T-helper 2 cell treated with Interferon-gamma antibody and Interleukin-4, amounts not matched to agents 5 μg/mL and 100 μg/mL, for 36 hours (primary cell): ENCODE data around the gene PUM2.
"Not testable (repeated sequence)": the region's sequence is repeated elsewhere in the genome, so short reads cannot be mapped to it uniquely, and the experiment has no call there.

Experiments used
- DNase-seq: peaks from one replicate; pipeline ENCODE4 v3.0.0; 2021; ENCODE audit warnings: low spot score
- H3K27ac Mint-ChIP-seq: one replicate; pipeline ENCODE4 v1.8.0; 2021; ENCODE audit warnings: mild to moderate bottlenecking, mixed read lengths
- H3K27me3 Mint-ChIP-seq: one replicate; pipeline ENCODE4 v1.8.0; 2021; ENCODE audit warnings: low read depth, mixed read lengths
- H3K36me3 Mint-ChIP-seq: one replicate; pipeline ENCODE4 v1.8.0; 2021; ENCODE audit warnings: low read depth, mixed read lengths
- H3K4me1 Mint-ChIP-seq: one replicate; pipeline ENCODE4 v1.8.0; 2021; ENCODE audit warnings: low read depth, mixed read lengths
- H3K4me3 Mint-ChIP-seq: one replicate; pipeline ENCODE4 v1.8.0; 2022; ENCODE audit warnings: mild to moderate bottlenecking, moderate library complexity, mixed read lengths
- H3K9me3 Mint-ChIP-seq: one replicate; pipeline ENCODE4 v1.8.0; 2021; ENCODE audit warnings: mixed read lengths

PUM2 gene

GRCh38 chr2:20378341-20378740 is 27.7 kb upstream of the PUM2 start:
- Mint-ChIP-seq H3K4me1 (peaks cover 3% of the 10 kb centered on the region), H3K9me3 (no peaks in the 10 kb centered on the region), H3K27ac (no peak overlapping the region), H3K36me3 (no peaks in the 10 kb centered on the region), H3K4me3 (no peak overlapping the region), H3K27me3 (peaks cover 17% of the 10 kb centered on the region)
- no peak for DNase-seq

GRCh38 chr2:20377741-20378140 is 27.1 kb upstream of the PUM2 start:
- no peaks in the 10 kb centered on the region for H3K36me3 Mint-ChIP-seq
- no peak overlapping the region for H3K27ac Mint-ChIP-seq
- DNase-seq, result no peak
- H3K4me3 Mint-ChIP-seq, result no peak overlapping the region
- H3K27me3 Mint-ChIP-seq, result peaks cover 19% of the 10 kb centered on the region
- no peaks in the 10 kb centered on the region for H3K4me1 Mint-ChIP-seq
- no peaks in the 10 kb centered on the region for H3K9me3 Mint-ChIP-seq

GRCh38 chr2:20374982-20375381 is 24.3 kb upstream of the PUM2 start:
- DNase-seq, H3K27ac Mint-ChIP-seq, H3K36me3 Mint-ChIP-seq, H3K4me1 Mint-ChIP-seq, H3K4me3 Mint-ChIP-seq, H3K9me3 Mint-ChIP-seq: not testable (repeated sequence)
- H3K27me3 Mint-ChIP-seq, result peaks cover 35% of the 10 kb centered on the region

GRCh38 chr2:20372896-20373640 is 22.4 kb upstream of the PUM2 start:
- H3K4me3 Mint-ChIP-seq, result no peak overlapping the region
- no peak overlapping the region for H3K27ac Mint-ChIP-seq
- peaks cover 1% of the 10 kb centered on the region for H3K4me1 Mint-ChIP-seq
- no peak for DNase-seq
- H3K9me3 Mint-ChIP-seq, result peaks cover 23% of the 10 kb centered on the region
- peaks cover 9% of the 10 kb centered on the region for H3K36me3 Mint-ChIP-seq
- H3K27me3 Mint-ChIP-seq, result peaks cover 39% of the 10 kb centered on the region

DNA sequence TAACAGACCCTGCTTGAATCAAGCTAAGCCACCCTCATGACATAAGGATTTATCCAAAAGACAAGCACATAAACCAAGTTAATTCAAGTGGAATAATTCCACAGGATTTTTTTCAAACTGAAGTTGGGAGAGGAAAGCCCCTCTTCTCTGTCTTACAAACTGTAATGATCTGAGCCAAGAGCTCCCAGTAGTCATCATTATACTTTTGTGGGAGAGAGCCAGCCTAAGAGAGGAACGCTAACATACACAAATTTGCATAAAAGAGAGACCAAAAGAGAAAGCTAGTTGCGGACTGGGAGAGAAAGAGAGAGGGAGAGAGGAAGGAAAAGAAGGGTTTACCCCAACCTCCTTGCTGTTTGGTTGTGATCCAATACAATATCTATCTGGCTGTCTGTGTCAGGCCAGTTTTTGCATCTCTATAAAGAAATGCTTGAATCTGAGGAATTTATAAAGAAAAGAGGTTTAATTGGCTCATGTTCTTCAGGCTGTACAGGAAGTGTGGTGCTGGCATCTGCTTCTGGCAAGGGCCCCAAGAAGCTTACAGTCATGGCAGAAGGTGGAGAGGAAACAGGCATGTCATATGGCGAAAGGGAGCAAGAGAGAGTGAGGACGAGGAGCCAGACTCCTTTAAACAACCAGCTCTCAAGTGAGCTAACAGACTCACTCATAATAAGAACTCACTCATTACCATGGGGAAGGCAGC is 20.8 kb upstream of the PUM2 start:
- H3K4me3 Mint-ChIP-seq, result no peak overlapping the region
- peaks cover 38% of the 10 kb centered on the region for H3K9me3 Mint-ChIP-seq
- peaks cover 21% of the 10 kb centered on the region for H3K36me3 Mint-ChIP-seq
- H3K4me1 Mint-ChIP-seq, result peaks cover 8% of the 10 kb centered on the region
- H3K27me3 Mint-ChIP-seq, result peaks cover 32% of the 10 kb centered on the region
- no peak for DNase-seq
- H3K27ac Mint-ChIP-seq, result no peak overlapping the region

GRCh38 chr2:20370191-20370590 is 19.5 kb upstream of the PUM2 start:
- Mint-ChIP-seq H3K4me3 (no peak overlapping the region), H3K4me1 (peaks cover 19% of the 10 kb centered on the region), H3K27me3 (peaks cover 27% of the 10 kb centered on the region), H3K36me3 (peaks cover 21% of the 10 kb centered on the region), H3K27ac (no peak overlapping the region), H3K9me3 (peaks cover 38% of the 10 kb centered on the region)
- DNase-seq, result no peak

- Mint-ChIP-seq H3K27me3 (peaks cover 27% of the 10 kb centered on the region), H3K4me3 (no peak overlapping the region), H3K36me3 (peaks cover 21% of the 10 kb centered on the region), H3K4me1 (peaks cover 24% of the 10 kb centered on the region), H3K27ac (no peak overlapping the region), H3K9me3 (peaks cover 38% of the 10 kb centered on the region)
- no peak for DNase-seq
These were observed 18.7 kb upstream of the PUM2 start for GRCh38 chr2:20369366-20369765.

DNA sequence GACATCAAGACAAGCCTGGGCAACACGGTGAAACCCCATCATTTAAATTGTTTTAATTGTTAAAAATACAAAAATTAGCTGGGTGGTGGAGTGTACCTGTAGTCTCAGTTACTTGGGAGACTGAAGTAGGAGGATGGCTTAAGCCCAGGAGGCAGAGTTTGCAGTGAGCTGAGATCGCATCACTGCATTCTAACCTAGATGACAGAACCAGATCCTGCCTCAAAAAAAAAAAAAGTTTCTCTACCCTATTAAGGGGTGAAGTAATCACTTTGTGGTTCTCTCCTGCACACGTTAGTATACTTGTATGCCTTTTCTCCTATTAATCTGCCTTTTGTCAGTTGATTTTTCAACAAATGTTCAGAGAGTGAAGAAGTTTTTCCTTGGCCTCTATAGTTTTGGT is 18.1 kb upstream of the PUM2 start:
- DNase-seq, result no peak
- Mint-ChIP-seq H3K27ac (no peak overlapping the region), H3K36me3 (peaks cover 21% of the 10 kb centered on the region), H3K4me3 (no peak overlapping the region), H3K9me3 (peaks cover 38% of the 10 kb centered on the region), H3K27me3 (peaks cover 27% of the 10 kb centered on the region), H3K4me1 (peaks cover 24% of the 10 kb centered on the region)

- DNase-seq, H3K27ac Mint-ChIP-seq, H3K4me3 Mint-ChIP-seq: not testable (repeated sequence)
- Mint-ChIP-seq H3K27me3 (peaks cover 24% of the 10 kb centered on the region), H3K36me3 (peaks cover 21% of the 10 kb centered on the region), H3K9me3 (peaks cover 38% of the 10 kb centered on the region), H3K4me1 (peaks cover 27% of the 10 kb centered on the region)
These were observed 17.3 kb upstream of the PUM2 start for GRCh38 chr2:20367929-20368328.

DNA sequence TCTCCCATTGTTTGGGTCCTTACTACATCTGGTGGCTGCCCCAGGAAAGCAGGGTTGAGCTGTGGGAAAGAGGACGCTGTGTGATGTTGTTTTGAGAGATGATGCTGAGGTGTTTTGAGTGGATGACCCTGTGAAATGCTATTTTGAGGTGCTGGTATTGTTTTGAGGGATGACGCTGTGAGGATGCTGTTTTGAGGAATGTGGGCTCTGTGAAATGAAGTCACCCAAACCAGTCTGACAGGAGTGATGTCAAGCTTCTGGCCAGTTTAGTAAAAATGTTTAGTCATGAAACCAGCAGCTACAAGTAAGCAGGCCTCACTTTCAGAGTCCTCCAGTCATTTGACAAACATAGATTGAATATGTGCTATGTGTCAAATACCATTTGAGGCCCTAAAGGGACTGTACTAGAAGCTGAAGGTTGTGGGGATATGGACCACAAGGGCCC is 16.1 kb upstream of the PUM2 start:
- H3K9me3 Mint-ChIP-seq, result peaks cover 38% of the 10 kb centered on the region
- peaks cover 30% of the 10 kb centered on the region for H3K4me1 Mint-ChIP-seq
- H3K36me3 Mint-ChIP-seq, result peaks cover 21% of the 10 kb centered on the region
- H3K4me3 Mint-ChIP-seq, result no peak overlapping the region
- peak overlapping the region; percentile 27 for H3K27ac Mint-ChIP-seq
- peak; percentile 31 for DNase-seq
- H3K27me3 Mint-ChIP-seq, result peaks cover 17% of the 10 kb centered on the region

DNA sequence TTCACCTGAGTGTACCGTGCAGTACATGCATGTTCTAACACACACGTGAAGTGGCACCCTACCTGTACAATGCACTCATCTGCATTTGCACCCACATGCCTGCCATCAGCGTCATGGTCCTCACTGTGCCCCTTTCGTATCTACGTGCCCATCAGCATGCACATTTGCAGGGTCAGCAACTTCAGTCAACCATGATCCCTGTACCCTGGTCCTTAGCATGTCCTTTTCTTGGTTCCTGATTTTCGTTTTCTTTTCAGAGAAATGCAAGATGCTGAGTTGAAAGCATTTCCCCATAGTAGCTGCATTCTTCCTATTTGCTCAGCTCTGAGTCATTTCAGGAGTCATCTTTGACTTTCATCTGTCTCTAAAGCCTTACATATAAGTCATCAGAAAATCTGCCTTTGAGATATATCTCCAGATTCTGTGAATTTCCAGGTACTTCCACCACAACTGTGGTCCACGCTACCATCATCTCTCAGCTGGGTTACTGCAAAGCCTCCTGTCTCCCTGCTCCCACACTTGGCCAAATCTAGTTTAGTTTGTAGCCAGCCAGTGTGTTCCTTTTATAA is 14.7 kb upstream of the PUM2 start:
- H3K4me3 Mint-ChIP-seq, result peak overlapping the region; percentile 24
- peak overlapping the region; percentile 33 for H3K27ac Mint-ChIP-seq
- H3K36me3 Mint-ChIP-seq, result peaks cover 21% of the 10 kb centered on the region
- peaks cover 11% of the 10 kb centered on the region for H3K27me3 Mint-ChIP-seq
- peaks cover 30% of the 10 kb centered on the region for H3K4me1 Mint-ChIP-seq
- DNase-seq, result peak; percentile 76
- H3K9me3 Mint-ChIP-seq, result peaks cover 33% of the 10 kb centered on the region

DNA sequence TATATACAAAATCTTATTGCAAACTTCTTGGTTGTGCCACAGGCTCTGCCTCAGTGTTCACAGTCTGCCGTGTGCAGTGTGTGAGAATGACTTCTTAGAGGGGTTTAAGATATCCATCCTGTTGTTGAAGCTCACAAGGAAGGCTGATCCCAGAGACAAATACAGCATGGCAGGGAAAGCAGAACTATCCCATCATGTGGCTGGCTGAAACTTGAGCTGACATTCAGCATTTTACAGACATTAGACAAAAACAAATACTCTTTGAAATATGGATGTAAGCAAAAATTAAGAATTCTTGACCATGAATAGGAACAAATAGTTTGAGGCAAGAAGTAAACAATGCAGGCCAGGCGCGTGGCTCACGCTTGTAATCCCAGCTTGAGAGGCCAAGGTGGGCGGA is 12.9 kb upstream of the PUM2 start:
- peaks cover 21% of the 10 kb centered on the region for H3K9me3 Mint-ChIP-seq
- H3K4me3 Mint-ChIP-seq, result no peak overlapping the region
- H3K36me3 Mint-ChIP-seq, result peaks cover 16% of the 10 kb centered on the region
- H3K4me1 Mint-ChIP-seq, result peaks cover 30% of the 10 kb centered on the region
- H3K27ac Mint-ChIP-seq, result no peak overlapping the region
- no peaks in the 10 kb centered on the region for H3K27me3 Mint-ChIP-seq
- DNase-seq, result no peak

- Mint-ChIP-seq H3K9me3 (peaks cover 14% of the 10 kb centered on the region), H3K27me3 (no peaks in the 10 kb centered on the region), H3K4me3 (no peak overlapping the region), H3K27ac (no peak overlapping the region), H3K4me1 (peaks cover 29% of the 10 kb centered on the region), H3K36me3 (peaks cover 12% of the 10 kb centered on the region)
- no peak for DNase-seq
These were observed 12.2 kb upstream of the PUM2 start for GRCh38 chr2:20362701-20363435.

DNA sequence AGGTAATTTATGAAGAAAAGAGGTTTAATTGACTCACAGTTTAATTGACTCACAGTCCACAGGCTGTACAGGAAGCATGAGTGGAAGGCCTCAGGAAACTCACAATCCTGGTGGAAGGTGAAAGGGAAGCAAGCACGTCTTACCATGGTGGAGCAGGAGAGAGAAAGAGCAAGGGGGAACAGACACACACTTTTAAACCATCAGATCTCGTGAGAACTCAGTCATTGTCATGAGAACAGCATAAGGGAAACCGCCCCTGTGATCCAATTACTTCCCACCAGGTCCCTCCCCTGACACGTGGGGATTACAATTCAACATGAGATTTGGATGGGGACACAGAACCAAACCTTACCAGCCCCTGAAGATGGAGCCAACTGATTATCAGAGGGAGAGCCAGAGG is 11.2 kb upstream of the PUM2 start:
- DNase-seq, result no peak
- H3K27me3 Mint-ChIP-seq, result no peaks in the 10 kb centered on the region

More for the DNA sequence above, 11.2 kb upstream of the PUM2 start:
- Mint-ChIP-seq H3K9me3 (peaks cover 5% of the 10 kb centered on the region), H3K27ac (peak overlapping the region; percentile 67), H3K36me3 (peaks cover 4% of the 10 kb centered on the region), H3K4me3 (no peak overlapping the region), H3K4me1 (peaks cover 27% of the 10 kb centered on the region)
